HEK293T (cell line): ENCODE results near the gene LRCH4.
A peak's percentile ranks its signal among the peaks of the same experiment; 100 is the strongest.

Experiments used
- BHLHE40 ChIP-seq: fragments of 450-650 bp; IDR thresholded peaks from 2 replicates; pipeline ENCODE4 v1.6.1; 2016; ENCODE audit warnings: mild to moderate bottlenecking, moderate library complexity, borderline replicate concordance
- CTBP1 ChIP-seq: fragments of 450-650 bp; IDR thresholded peaks from 2 replicates; pipeline ENCODE4 v1.6.1; 2016; ENCODE audit warnings: borderline replicate concordance
- FOXK2 ChIP-seq: fragments of 450-650 bp; IDR thresholded peaks from 2 replicates; pipeline ENCODE4 v1.6.1; 2016; ENCODE audit warnings: mild to moderate bottlenecking
- FOXM1 ChIP-seq: fragments of 450-650 bp; IDR thresholded peaks from 2 replicates; pipeline ENCODE4 v1.6.1; 2017; ENCODE audit warnings: mild to moderate bottlenecking, borderline replicate concordance
- SP1 ChIP-seq: fragments of 450-650 bp; IDR thresholded peaks from 2 replicates; pipeline ENCODE4 v1.6.1; 2017

- TF ChIP-seq SP1 (no peak), CTBP1 (no peak), BHLHE40 (no peak), FOXK2 (no peak), FOXM1 (peak; percentile 89)
These were observed at the start of gene LRCH4 for GRCh38 chr7:100585511-100586265.
